GM12872 (cell line): Measurements from ENCODE around the gene EPOP.

Experiments
- CTCF ChIP-seq: IDR thresholded peaks from 3 replicates; pipeline ENCODE4 v1.5.1; 2011; ENCODE audit warnings: low read depth, mild to moderate bottlenecking, low read length, moderate library complexity; ENCODE audit not compliant: insufficient read depth

The EPOP gene

GRCh38 chr17:38693700-38694329 is 19.1 kb upstream of the EPOP start:
- no peak for TF ChIP-seq CTCF

GRCh38 chr17:38691154-38691553 is 16.4 kb upstream of the EPOP start:
- no peak for TF ChIP-seq CTCF

- TF ChIP-seq CTCF, result no peak
Measured at GRCh38 chr17:38690386-38690785, 15.6 kb upstream of the EPOP start.

- TF ChIP-seq CTCF, result no peak
Measured at GRCh38 chr17:38687286-38687685, 12.5 kb upstream of the EPOP start.

- no peak for TF ChIP-seq CTCF
Measured at GRCh38 chr17:38685491-38685890, 10.7 kb upstream of the EPOP start.

- no peak for TF ChIP-seq CTCF
Measured at GRCh38 chr17:38681096-38681495, 6.3 kb upstream of the EPOP start.

GRCh38 chr17:38677819-38678218 is 3.1 kb upstream of the EPOP start:
- TF ChIP-seq CTCF, result no peak
